ENCODE measurements around the gene IER5. TPM values are rescaled to one million over a fixed set of nuclear protein-coding genes. Genes with fewer than 3 reads are reported as not detected.

The IER5 gene
- total and polyA plus RNA-seq, 2 of the 13 experiments (the other 11 are each of a cell fraction or from before 2014, with no cell fraction given): 2.5 to 3.5 TPM

- TF ChIP-seq DBP (CRISPR knock-in tag; IDR thresholded peaks at IDR 0.05; ENCODE audit: not compliant biosample characterization) (no peak), ZSCAN21 (CRISPR knock-in tag; IDR thresholded peaks at IDR 0.05; ENCODE audit: borderline replicate concordance) (no peak), ZFP36L1 (CRISPR knock-in tag; IDR thresholded peaks at IDR 0.05) (no peak), ZNF101 (CRISPR knock-in tag; IDR thresholded peaks at IDR 0.05; ENCODE audit: borderline replicate concordance, low read depth) (no peak), KDM2A (CRISPR knock-in tag; IDR thresholded peaks at IDR 0.05; ENCODE audit: borderline replicate concordance, low read depth) (no peak), PHF8 (CRISPR knock-in tag; IDR thresholded peaks at IDR 0.05) (no peak), DR1 (CRISPR knock-in tag; IDR thresholded peaks at IDR 0.05) (no peak), SETDB1 (CRISPR knock-in tag; IDR thresholded peaks at IDR 0.05; ENCODE audit: borderline replicate concordance) (no peak), ZBTB14 (CRISPR knock-in tag; IDR thresholded peaks at IDR 0.05) (no peak), ZBTB21 (CRISPR knock-in tag; IDR thresholded peaks at IDR 0.05) (no peak), HBP1 (CRISPR knock-in tag; IDR thresholded peaks at IDR 0.05; ENCODE audit: low read depth) (no peak), ZNF800 (CRISPR knock-in tag; IDR thresholded peaks at IDR 0.05) (no peak), HOXA3 (CRISPR knock-in tag; IDR thresholded peaks at IDR 0.05) (0 out of 2 replicates have a peak, but pooled peaks have one; percentile 19), MIER3 (CRISPR knock-in tag; IDR thresholded peaks at IDR 0.05; ENCODE audit: borderline replicate concordance) (no peak), NFIC (IDR thresholded peaks at IDR 0.05; ENCODE audit: low read length) (peak; percentile 57; the same call in 1 of the 2 replicates), JARID2 (CRISPR knock-in tag; IDR thresholded peaks at IDR 0.05; ENCODE audit: insufficient replicate concordance) (no peak), SPEN (CRISPR knock-in tag; IDR thresholded peaks at IDR 0.05; ENCODE audit: low read depth) (0 out of 2 replicates have a peak, but pooled peaks have one; percentile 39), RBAK (CRISPR knock-in tag; IDR thresholded peaks at IDR 0.05) (no peak), ZNF724P (CRISPR knock-in tag; IDR thresholded peaks at IDR 0.05; ENCODE audit: borderline replicate concordance) (no peak), HNF4G (IDR thresholded peaks at IDR 0.05; ENCODE audit: borderline replicate concordance, low read depth, low read length) (peak; percentile 66), HNF4G (CRISPR knock-in tag; IDR thresholded peaks at IDR 0.05; ENCODE audit: borderline replicate concordance, low read depth) (0 out of 2 replicates have a peak, but pooled peaks have one; percentile 34), HOXA9 (CRISPR knock-in tag; IDR thresholded peaks at IDR 0.05; ENCODE audit: borderline replicate concordance) (no peak), NBN (conservative IDR thresholded peaks at IDR 0.05) (no peak), SP140L (CRISPR knock-in tag; IDR thresholded peaks at IDR 0.05; ENCODE audit: borderline replicate concordance) (no peak), HNRNPH1 (optimal IDR thresholded peaks at IDR 0.05; ENCODE audit: low read depth, low read length) (no peak)
These were observed 38.5 kb downstream of the IER5 start (continued) for GRCh38 chr1:181126871-181127587.
